Pons (tissue), 1 donor: ENCODE measurements around the gene GPATCH8.

Experiments used
- DNase-seq: peaks from one replicate; pipeline ENCODE4 v3.0.0-alpha.2; 2016; ENCODE audit warnings: low spot score

GPATCH8 gene

GRCh38 chr17:44354582-44355561 lies 148.3 kb downstream of the GPATCH8 start:
- DNase-seq = no peak

GRCh38 chr17:44353672-44354331 lies 149.4 kb downstream of the GPATCH8 start:
- no peak for DNase-seq

- DNase-seq = no peak
Measured at GRCh38 chr17:44352828-44353671, 150.2 kb downstream of the GPATCH8 start.

- no peak for DNase-seq
Measured at GRCh38 chr17:44351961-44352827, 151.0 kb downstream of the GPATCH8 start.

GRCh38 chr17:44351464-44351863 lies 151.7 kb downstream of the GPATCH8 start:
- no peak for DNase-seq

GRCh38 chr17:44350733-44351226 lies 152.4 kb downstream of the GPATCH8 start:
- DNase-seq = peak; percentile 52

GRCh38 chr17:44349553-44350070 lies 153.6 kb downstream of the GPATCH8 start:
- DNase-seq = no peak

GRCh38 chr17:44348988-44349364 lies 154.2 kb downstream of the GPATCH8 start:
- no peak for DNase-seq

- DNase-seq = peak; percentile 87
Measured at GRCh38 chr17:44348234-44348987, 154.8 kb downstream of the GPATCH8 start.
